Loucy (cell line): Measurements from ENCODE around the gene OR4E2.

Experiments used
- CTCF ChIP-seq: fragments of 200-600 bp; sonication (generic); conservative IDR thresholded peaks from 2 replicates; pipeline ENCODE4 v1.5.1; 2014; ENCODE audit warnings: mild to moderate bottlenecking, antibody characterized with exemption, low read length
- EZH2phosphoT487 ChIP-seq: fragments of 200-600 bp; IDR thresholded peaks from 2 replicates; pipeline ENCODE4 v1.6.1; 2018; ENCODE audit warnings: antibody characterized with exemption, mild to moderate bottlenecking, moderate library complexity, borderline replicate concordance

- TF ChIP-seq CTCF (no peak), EZH2phosphoT487 (no peak)
These were observed 20.1 kb downstream of the OR4E2 start, which contains the start of gene OR4E1 for GRCh38 chr14:21673718-21674117.
